ENCODE measurements around the gene PRDM12.

PRDM12 gene

GRCh38 chr9:130731355-130731754 is 67.0 kb downstream of the PRDM12 start:
- no peak for DNase-seq

- no peak for DNase-seq
These were observed 67.7 kb downstream of the PRDM12 start for GRCh38 chr9:130732136-130732535.
